Hematopoietic multipotent progenitor cell treated with erythropoietin and hydrocortisone succinate and interleukin-3 and kit ligand, for 6 days (in vitro differentiated cells): Measurements from ENCODE around the gene KRTAP19-3.
"Not testable (repeated sequence)": the region's sequence is repeated elsewhere in the genome, so short reads cannot be mapped to it uniquely, and the experiment has no call there.

Experiments used
- DNase-seq: peaks from one replicate; pipeline ENCODE4 v3.0.0-alpha.2; 2015

The KRTAP19-3 gene

DNA sequence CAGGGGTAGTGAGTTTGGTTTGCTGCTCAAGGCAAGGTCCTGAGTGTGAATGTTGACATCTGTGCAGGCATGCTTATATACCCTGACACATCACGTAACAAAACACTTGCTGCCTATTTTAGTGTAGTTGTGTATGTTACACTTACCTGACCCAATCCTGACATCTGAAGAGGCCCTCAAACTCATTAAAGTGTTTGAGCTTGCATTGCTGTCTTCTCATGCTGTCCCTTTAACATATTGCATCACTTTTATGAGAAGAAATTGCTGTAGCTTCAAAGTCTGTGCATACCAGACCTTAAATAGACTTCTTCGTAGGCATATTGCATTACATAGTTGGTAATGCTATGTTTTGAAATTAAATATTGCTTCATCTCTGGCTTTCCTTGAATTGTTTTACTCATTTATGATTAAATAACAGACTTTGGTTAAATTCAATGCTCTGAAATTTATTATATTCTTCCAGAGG lies at the start of gene KRTAP19-3:
KRTAP19-3 (minus strand) TSS at position 51 of the 466 bp plus-strand sequence. CDS start 56 bp downstream, outside the sequence.
- no peak for DNase-seq

DNA sequence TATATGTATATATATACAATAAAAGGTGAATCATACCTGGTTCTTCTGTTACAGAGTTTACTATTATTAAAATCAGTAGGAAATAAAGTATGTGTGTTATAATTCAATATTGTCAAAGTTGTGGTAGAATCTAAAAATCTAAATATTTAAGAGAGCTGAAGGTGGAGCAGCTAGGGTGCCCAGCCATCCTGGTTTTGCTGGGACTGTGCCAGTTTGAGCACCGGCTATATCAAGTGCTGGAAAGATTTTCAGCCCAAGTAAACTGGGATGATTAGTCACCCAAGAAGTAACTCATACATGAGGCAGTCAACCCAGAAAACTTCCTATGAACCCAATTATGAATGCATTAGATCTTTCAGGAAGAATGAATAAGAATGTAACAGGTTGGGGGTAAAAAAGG lies 27.1 kb upstream of the KRTAP19-3 start:
- DNase-seq, result no peak

DNA sequence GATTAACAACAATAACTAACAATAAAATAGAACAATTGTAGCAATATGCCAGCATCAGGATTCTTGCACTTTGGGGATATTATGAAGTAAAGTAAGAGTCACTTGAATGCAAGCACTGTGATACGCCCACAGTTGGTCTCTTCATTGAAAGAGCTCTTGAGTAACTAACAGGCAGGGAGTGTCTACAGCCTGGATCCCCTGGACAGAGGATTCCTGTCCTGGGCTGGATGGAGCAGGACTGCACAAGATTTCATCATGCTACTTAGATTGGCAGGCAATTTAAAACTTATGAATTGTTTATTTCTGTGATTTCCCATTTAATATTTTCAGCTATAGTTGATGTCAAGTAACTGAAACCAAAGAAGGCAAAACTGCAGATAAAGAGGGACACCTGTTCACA lies 23.9 kb upstream of the KRTAP19-3 start:
- no peak for DNase-seq

DNA sequence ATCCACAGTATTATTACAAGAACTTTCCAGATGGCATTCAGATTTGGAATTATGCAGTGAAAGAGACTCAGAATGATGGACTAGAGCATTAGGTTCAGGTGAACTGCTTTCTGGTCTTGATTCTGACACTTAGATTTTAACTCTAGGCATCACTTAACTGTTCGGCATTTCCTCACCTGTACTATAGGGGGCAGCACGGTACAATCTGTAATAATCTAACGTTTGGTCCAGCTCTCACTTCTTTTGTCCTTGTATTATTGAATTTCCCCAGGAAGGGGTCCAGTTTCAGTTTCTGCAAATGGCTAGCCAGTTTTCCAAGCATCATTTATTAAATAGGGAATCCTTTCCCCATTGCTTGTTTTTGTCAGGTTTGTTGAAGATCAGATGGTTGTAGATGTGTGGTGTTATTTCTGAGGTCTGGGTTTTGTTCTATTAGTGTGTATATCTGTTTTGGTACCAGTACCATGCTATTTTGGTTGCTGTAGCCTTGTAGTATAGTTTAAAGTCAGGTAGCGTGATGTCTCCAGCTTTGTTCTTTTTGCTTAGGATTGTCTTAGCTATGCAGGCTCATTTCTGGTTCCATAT lies 13.9 kb upstream of the KRTAP19-3 start:
- not testable (repeated sequence) for DNase-seq

DNA sequence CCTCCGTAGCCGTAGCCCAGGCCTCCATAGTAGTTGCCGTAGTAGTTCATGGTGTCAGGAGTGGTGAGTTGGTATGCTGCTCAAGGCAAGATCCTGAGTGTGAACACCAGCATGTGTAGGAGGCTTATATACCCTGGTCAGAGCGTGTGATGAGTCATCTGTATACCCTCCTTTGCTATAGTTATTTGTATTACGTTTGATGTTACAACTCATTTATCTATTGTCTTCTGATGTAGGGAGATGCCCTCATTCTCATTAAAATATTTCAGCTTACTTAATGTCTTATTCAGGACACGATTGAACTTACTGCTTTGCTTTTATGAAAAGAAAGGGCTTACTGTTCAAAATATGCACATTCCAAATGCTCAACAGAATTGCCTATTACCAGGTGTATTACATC lies 10.2 kb upstream of the KRTAP19-3 start, which contains the start of gene KRTAP19-5:
KRTAP19-5 (minus strand) TSS at position 101 of the 400 bp plus-strand sequence; CDS start at position 50, 51 bp downstream.
- no peak for DNase-seq

DNA sequence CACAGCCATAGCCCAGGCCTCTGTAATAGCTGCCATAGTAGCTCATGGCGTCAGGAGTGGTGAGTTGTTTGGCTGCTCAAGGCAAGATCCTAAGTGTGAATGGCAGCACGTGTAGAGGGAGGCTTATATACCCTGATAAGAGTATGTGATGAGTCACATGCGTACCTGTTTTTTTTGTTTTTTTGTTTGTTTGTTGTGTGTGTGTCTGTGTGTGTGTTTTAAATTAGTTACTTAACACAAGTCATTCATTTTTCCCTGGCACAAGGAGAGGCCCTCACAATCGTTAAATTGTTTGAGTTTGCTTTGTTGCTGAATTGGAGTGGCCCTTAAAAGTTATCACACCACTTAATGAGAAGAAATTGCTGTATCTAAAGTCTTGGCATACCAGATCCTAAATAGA lies 5.3 kb upstream of the KRTAP19-3 start, which contains the start of gene KRTAP19-4:
KRTAP19-4 (minus strand) TSS at position 101 of the 400 bp plus-strand sequence; CDS start at position 46, 55 bp downstream.
- no peak for DNase-seq

DNA sequence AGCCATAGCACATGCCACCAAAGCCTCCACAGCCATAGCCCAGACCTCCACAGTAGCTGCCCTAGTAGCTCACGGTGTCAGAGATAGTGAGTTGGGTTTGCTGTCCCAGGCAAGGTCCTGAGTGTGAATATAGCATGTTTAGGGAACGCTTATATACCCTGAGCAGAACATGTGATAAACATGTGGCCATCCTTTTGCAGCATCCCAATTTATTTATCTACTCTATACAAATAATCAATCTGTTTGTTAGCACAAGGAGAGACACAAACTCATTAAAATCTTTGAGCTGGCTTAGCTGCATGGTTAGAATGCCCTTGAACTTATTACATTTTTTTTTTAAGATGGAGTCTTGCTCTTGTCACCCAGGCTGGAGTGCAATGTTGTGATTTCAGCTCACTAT lies 4.5 kb downstream of the KRTAP19-3 start, which contains the start of gene KRTAP19-2:
KRTAP19-2 (minus strand) TSS at position 101 of the 400 bp plus-strand sequence; CDS start at position 13, 88 bp downstream.
- DNase-seq, result no peak

DNA sequence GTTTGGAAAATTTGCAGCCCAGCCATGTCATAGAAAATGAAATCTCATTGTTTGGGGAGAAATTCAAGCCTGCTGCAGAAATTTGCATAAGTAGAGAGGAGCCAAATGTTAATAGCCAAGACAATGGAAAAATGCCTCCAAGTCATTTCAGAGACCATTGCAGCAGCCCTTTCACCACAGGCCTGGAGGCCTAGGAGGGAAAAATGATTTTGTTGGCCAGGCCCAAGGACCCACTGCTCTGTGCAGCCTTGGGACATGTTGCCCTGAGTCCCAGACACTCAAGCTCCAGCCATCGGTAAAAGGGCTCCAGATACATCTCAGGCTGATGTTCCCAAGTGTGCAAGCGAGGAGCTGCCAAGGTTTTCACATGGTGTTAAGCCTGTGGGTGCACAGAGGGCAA lies 5.6 kb downstream of the KRTAP19-3 start:
- DNase-seq, result no peak

DNA sequence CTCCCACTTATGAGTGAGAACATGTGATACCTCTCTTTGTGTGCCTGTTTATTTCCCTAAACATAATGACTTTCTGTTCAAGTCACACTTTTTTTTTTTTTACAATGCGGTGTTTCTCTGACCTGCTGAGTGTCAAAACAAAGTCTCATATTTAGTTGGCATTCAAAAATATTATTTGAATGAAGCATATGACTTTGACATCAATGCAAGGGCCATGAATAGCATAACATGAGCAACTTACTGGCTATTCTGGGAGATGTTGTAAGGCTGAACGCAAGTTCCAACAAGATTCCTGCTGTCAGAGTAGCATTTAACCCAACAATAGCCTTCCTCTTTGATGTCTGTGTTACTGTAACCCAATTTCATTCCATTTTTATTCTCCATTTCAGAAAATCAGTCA lies 9.7 kb downstream of the KRTAP19-3 start:
- no peak for DNase-seq

DNA sequence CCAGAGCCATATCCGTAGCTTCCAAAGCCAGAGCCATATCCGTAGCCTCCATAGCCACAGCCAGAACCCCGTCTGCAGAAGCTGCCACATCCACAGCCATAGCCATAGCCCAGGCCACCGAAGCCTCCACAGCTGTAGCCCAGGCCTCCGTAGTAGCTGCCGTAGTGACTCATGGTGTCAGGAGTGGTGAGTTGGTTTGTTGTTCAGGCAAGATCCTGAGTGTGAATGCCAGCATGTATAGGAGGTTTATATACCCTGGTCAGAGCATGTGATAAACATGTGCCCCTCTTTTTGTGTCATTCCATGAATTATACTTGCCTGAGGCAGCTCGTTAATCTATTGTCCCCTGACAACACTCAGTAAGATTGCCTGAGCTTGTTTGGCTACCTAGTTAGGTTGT lies 11.7 kb downstream of the KRTAP19-3 start, which contains the start of gene KRTAP19-1:
KRTAP19-1 (minus strand) TSS at position 223 of the 400 bp plus-strand sequence; CDS start at position 173, 50 bp downstream.
- no peak for DNase-seq

DNA sequence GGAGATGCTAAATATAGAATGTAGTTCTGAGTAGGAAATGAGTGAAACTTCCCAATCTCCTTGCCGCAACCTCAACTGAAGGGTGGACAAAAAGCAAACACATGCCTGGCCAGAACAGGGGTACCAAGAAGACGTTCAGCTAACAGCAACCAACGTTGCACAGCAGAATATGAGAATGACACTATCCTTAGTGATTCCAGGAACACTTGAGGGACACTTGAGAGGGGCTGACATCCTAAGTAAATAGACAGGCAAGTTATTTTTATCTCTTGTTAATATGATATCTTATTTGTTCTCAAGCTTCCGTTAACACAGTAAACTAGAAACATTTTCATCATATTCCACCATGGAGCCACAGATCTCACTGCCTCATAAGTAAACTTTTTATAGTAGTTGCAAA lies 12.6 kb downstream of the KRTAP19-3 start:
- DNase-seq, result no peak

DNA sequence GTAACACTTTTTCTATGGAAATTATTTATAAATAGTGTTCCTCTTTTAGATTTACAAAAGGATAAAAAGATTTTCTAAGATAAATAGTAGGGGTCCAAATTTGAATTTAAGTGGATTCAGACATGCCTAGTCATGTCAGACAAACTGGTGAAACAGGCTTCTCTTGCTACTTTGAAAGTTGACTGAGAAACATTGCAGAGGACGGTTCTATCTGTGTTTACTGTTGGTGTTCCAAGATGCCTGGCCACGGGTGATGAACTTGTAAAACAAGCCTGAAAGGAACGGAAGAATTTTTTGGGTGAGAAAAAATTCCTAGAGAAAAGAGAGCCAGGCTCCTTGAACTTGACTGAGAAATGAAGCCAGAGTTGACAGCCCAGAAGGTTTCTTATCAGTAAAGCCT lies 13.8 kb downstream of the KRTAP19-3 start:
- no peak for DNase-seq

DNA sequence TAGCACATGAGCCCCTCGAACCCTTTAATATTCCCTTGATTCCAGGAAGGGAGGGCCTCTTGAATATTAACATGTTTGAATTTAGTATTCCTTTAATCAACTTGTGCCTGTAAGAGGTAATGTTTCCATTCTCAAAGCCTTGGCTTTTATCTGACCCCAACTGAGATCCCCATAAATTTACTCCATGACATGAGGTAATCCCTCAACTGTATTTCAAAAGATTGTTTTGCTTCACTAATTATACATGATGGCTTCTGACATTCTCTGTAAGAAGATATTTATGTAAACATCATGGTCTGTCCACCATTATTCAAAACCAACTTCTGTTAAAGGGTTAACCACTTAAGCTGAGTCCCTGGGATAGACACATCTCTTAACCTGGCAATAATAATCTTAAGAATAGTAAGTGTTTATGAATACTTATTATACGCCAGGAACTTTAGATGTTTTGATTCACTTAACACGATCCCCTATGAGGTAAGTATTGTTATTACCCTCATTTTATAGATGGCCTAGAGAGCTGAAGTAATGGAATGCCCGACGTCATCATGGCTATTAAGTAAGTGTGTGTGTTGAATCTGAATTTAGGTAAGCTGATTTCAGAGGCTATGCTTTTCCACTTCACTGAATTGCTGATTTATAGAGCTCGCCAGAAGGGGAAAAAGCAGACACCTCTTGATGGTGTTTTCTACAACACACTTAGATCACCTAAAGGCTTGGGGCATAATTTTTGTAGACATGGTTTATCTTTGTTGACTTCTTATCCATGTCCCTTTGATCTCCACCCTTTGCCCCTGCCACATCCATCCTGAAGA lies 22.7 kb downstream of the KRTAP19-3 start:
- no peak for DNase-seq

DNA sequence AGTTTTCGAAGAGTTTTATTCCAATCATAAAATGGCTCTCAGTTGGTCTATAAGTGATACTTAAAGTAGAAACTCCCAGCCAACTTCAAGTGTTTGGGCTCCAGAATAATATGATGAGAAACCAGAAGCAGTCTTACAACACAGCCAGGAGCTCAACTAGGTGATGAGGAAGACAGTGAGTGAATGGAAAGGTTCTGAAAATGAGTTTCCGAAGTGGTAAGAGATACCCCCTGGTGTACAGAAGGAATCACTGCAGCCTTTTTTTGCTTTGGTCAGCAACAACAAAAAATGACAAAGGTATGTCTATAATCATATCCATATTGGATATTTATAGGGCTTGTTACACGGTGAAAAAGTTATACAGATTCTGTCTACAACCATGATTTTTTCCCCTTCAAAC lies 28.1 kb downstream of the KRTAP19-3 start:
- DNase-seq, result peak; percentile 9

DNA sequence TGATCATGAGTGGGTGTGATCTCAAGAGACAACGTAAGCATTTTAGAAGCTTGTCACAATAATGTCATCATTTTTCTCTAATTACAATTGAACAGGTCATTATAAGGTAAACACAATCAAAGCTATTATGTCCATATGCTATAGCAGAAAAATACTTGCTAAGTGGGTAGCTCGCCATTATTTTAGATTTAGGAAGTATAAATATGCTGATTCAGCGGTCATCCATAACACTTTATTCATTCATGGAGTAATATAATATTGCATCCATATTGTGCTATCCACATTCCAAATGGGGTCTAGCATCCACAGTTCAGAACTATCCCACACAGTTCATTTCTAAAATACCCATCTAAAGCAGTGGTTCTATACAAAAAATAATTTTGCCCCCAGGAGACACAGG lies 43.3 kb downstream of the KRTAP19-3 start:
- DNase-seq, result no peak

DNA sequence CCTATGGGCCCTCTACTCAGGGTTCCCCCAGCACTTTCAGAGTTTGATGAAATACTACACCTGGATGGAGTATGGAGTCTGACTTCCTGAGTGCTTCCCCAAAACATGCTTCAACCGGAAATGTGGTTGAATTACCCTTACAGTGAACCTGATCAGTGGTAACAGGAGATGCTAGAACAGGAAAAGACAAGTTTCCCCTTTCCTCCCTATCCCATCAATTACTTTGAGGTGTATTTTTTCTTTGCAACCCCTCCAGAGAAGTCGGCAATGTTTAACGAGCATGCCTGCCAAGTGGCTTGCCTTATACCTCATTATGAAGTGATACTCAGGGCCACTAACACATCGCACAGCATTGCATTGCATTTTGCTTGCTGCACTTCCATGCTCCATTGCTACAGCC lies 44.8 kb downstream of the KRTAP19-3 start:
- DNase-seq, result no peak

DNA sequence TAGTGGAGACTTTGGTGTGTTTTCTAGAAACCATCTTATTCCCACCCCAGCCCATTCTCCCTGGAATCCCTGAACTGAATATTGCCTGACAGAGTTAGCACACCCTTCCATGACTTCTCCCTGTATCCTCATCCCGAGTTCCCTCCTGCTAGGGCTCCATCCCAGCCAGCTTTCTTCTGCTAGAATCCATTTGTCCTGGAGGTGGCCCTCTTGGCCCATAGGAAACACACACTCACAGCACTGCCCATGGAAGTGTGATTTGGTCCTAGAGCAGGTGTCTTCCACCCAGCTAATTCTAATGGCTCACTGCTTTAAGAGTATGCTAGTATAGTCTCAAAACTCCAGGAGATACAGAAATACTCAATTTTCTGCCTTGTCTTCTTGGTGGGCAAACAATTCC lies 47.6 kb downstream of the KRTAP19-3 start:
- DNase-seq, result no peak

DNA sequence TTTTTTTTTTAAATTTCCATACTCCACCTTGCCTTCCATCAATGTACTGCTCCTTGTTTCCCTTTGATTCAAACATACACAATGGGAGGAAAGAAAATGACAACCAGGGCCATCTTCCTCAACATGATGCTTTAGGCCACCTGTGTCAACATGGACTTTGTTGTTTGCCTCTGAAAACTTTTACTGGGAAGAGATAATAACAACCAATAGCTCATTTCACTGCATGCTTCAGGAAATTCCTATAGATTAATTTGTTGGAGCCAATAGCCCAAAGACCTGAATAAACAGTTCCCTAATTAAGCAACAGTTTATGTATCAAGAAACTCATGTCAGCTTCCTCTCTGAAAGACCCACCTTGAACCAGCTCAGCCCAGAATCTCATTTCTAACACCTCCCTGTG lies 48.6 kb downstream of the KRTAP19-3 start:
- DNase-seq, result no peak
